ENCODE data around the gene RGL3. TPM values are rescaled to one million over a fixed set of nuclear protein-coding genes. Genes with fewer than 3 reads are reported as not detected.
"Not testable (repeated sequence)": the region's sequence is repeated elsewhere in the genome, so short reads cannot be mapped to it uniquely, and the experiment has no call there.

The RGL3 gene
- total RNA-seq, 1 donor from 2014 or later, result 0.72 TPM

- no peak for DNase-seq (ENCODE audit: low read depth)
These were observed 31.6 kb upstream of the RGL3 start for GRCh38 chr19:11450570-11451326.

GRCh38 chr19:11448923-11449554 is 29.9 kb upstream of the RGL3 start:
- DNase-seq (ENCODE audit: low read depth), result no peak

GRCh38 chr19:11448410-11448809 is 29.3 kb upstream of the RGL3 start:
- DNase-seq (ENCODE audit: low read depth), result no peak

DNA sequence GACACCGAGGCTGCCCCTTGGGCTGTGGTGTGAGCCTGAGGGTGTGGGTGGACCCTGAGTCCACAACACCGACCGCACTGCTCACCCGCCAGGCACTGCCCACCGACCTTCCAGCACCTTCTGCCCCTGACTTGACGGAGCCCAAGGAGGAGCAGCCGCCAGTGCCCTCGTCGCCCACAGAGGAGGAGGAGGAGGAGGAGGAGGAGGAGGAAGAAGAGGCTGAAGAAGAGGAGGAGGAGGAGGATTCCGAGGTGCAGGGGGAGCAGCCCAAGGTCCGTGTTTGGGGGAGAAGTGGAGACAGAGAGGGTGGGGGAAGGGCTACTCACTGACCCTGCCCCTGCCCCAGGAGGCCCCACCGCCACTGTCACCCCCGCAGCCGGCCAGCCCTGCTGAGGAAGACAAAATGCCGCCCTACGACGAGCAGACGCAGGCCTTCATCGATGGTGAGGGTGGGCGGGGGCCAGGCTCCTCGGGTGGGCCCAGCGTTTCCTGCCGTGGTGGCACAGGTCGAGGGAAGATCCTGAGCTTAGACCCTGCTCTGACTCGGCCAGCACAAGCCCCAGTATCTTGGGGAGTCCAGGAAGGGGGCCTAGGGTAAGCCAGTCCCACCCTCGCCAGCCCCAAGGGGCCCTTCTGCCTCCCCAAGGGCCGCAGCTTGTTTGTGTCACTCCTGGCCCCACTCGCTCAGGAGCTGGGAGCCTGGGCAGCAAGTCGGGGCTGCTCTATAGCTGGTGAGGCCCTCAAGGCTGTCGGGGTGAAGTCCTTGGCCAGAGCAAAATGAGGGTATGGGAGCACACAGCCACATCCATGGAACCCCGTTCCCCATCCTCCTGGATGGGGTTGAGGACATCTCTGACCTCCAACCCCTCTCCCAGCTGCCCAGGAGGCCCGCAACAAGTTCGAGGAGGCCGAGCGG is 28.5 kb upstream of the RGL3 start:
- DNase-seq (ENCODE audit: low read depth), result no peak

DNA sequence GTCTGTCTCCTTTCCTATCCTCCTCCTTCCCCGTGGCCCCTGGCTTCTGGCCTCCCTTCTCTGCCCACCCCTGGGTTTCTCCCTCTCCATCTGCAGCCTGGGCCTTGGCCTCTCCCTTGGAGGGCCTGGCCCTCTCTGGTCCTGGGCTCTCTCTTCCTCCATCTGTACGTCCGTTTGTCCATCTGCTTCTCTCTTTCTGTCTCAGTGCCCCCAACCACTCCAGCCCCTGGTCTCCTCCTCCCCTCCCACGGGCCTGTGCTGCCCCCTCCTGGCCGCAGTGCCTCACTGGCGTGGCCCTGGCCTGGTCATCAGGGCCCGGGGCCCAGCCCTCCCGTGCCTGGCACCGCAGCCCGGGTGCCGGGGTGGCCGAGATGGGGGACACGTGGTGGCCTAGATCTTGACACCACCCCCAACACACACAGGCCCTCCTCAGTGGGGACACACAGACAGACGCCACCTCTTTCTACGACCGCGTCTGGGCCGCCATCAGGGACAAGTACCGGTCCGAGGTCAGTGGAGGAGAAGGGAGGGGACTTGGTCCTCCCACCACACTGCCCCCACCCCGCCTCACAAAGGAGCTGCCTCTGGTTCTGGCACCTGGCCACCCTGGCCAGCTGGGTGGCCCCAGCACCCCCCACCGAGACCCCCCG is 27.7 kb upstream of the RGL3 start:
- DNase-seq (ENCODE audit: low read depth), result peak; percentile 44

- no peak for DNase-seq (ENCODE audit: low read depth)
These were observed 27.1 kb upstream of the RGL3 start for GRCh38 chr19:11446271-11446651.

- DNase-seq (ENCODE audit: low read depth), result no peak
These were observed 26.0 kb upstream of the RGL3 start for GRCh38 chr19:11445141-11445540.

DNA sequence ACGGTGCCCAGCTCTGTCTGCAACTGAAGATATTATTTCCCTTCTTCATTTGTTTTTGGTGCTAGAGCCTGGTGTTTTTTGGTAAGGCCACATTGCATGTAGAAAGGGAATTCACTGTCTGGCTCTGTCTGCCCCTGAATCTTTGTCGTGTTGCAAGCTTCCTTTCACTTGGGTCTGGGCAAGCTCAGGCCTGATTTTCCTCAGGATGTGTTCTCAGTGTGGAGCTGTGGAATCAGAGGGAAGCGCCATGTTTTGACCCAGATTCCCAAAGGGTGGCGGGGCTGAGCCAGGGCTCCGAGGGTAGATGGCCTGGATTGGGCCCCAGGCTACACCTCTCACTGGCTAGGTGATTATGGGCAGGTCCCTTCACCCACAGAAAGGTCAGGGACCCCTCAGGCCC is 24.9 kb upstream of the RGL3 start:
- DNase-seq (ENCODE audit: low read depth), result no peak

DNA sequence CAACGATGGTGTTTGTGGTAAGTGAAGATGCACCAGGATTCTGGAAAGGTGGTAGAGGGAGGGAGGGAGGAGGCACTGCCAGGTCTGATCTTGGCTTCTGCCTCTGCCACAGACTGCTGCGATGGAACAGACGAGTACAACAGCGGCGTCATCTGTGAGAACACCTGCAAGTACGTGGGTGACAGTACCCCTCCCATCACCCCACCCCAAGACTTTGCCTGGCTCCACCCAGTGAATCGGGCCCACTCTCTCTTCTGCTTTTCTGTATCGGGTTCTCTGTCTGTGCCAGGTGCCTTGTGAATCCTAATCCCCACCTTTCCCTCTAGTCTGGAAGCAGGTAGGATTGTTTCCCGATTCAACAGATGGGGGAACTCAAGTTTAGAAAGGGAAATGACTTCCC is 18.8 kb upstream of the RGL3 start:
- DNase-seq (ENCODE audit: low read depth), result no peak

- DNase-seq (ENCODE audit: low read depth), result no peak
These were observed 16.8 kb upstream of the RGL3 start for GRCh38 chr19:11435833-11436313.

DNA sequence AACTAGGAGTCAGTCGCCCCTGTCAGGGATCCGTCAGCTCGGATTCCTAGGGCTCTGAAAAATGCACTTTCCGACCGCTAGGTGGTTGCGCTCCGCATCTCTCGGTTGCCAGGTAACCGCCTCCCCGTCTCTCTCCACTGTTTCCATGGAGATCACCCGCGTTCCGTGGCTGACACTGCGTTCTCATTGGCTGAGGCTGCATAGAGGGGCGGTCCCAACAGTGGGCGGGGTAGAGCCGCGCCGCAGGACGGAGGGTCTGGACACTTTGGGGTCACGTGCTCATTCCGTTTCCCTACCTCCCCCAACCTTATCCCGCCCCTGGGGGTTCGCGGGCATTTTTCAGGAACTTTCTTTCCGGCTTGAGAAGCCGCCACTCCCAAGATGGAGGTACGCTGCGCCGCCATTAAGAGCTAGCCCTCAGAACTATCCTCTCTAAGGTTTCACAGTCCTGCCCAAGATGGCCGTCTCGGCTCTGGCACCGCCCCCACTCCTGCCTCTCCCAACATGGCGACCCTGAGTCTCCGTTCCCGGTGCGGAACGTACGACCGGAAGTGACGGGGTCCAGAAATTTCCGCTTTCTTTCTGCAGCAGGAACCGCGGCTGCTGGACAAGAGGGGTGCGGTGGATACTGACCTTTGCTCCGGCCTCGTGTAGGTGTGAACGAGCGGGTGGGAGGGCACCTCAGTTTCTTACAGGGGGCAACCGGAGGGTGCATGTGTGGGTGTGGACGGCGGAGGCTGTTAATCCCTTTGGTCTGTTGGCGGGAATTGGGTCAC is 16.1 kb upstream of the RGL3 start, which contains the start of the genes ODAD3 and PRKCSH:
Gene ODAD3 (minus strand): TSS at position 65 of the 776 bp plus-strand sequence. CDS start 105 bp downstream, outside the sequence.
Gene PRKCSH (plus strand): TSS at position 579 of the 776 bp plus-strand sequence. CDS start 483 bp downstream, outside the sequence.
- DNase-seq (ENCODE audit: low read depth), result peak; percentile 100

GRCh38 chr19:11434703-11435056 is 15.6 kb upstream of the RGL3 start:
- no peak for DNase-seq (ENCODE audit: low read depth)

GRCh38 chr19:11433526-11433925 is 14.4 kb upstream of the RGL3 start:
- DNase-seq (ENCODE audit: low read depth), result not testable (repeated sequence)

GRCh38 chr19:11426656-11427055 is 7.5 kb upstream of the RGL3 start:
- DNase-seq (ENCODE audit: low read depth), result no peak

- DNase-seq (ENCODE audit: low read depth), result no peak
These were observed 6.8 kb upstream of the RGL3 start for GRCh38 chr19:11425719-11426457.

DNA sequence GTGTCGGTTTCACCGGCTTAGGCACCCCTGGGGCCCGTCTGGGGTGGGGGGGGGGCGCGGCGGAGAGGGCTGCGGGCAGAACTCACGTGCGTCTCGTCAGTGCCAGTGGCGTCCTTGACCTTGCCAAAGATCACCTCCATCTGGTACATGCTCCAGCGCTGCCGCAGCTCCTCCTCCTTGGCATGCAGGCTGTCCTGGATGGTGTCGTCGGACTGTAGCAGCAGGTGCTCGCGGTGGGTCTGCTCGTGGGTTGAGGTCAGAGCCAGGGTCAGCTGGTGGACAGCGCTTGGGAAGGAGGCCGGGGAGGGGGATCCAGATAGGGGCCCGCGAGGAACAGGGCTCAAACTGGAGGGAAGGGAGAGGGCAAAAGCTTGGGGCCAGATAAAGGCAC is 4.7 kb upstream of the RGL3 start:
- peak; percentile 41 for DNase-seq (ENCODE audit: low read depth)

DNA sequence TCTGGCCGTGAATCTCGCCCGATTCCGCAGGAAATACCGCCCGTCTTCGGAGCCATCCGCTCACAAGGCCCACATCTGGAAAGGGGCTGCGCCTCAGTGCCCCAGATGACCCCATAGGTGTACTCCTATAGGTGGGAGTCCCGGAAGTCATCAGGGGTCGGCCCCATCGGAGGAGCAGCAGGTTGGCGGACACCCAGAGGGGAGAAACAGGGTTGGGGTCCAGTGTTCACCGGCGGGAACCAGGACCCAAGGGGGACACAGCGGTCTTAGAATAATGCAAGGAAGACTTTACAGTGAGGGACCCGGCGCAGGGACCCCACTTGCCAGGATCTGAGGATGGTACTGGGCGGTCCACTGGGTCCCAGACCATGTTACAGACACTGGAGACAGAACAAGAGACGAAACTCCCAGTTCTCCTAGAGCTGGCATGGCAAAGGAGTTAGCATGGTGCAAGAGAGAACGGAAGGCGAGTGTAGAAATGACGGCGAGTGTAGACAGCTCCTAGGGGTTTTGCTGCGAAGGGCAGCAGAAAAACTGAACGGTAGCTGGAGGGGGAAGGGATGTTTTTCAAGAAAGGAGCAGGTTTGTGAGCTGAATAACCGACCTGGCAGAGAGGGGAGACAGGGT is 4.2 kb upstream of the RGL3 start:
- no peak for DNase-seq (ENCODE audit: low read depth)

GRCh38 chr19:11422163-11423065 is 3.3 kb upstream of the RGL3 start:
- peak; percentile 37 for DNase-seq (ENCODE audit: low read depth)
